Stimulated activated CD8-positive, alpha-beta memory T cell treated with anti-CD3 and anti-CD28 coated beads, Interleukin-4, amount 100 ng/mL, for 4 hours (primary cell): ENCODE measurements around the gene GABBR1.
"Not testable (repeated sequence)": the region's sequence is repeated elsewhere in the genome, so short reads cannot be mapped to it uniquely, and the experiment has no call there.

Experiments
- DNase-seq, 2 donors: peaks; one replicate each; pipeline ENCODE4 v3.0.0-alpha.2; 2020; ENCODE audit warnings: low read depth in 2 of 2, low spot score in 1 of 2

The GABBR1 gene

GRCh38 chr6:29632789-29633533, at the start of gene GABBR1:
Gene GABBR1, minus strand, starts transcription at chr6:29633183. Its CDS starts 798 bp downstream, at chr6:29632385.
- DNase-seq = peak in 1 of 2 donors; percentile 40

GRCh38 chr6:29681811-29682210, 48.8 kb upstream of the GABBR1 start:
- no peak for DNase-seq

GRCh38 chr6:29680904-29681303, 47.9 kb upstream of the GABBR1 start, which contains the start of gene ZFP57:
Gene ZFP57, minus strand, starts transcription at chr6:29681152. Its CDS starts 4,149 bp downstream, at chr6:29677003.
- no peak for DNase-seq

- no peak for DNase-seq
Observed at GRCh38 chr6:29680416-29680815, 47.4 kb upstream of the GABBR1 start.

GRCh38 chr6:29679962-29680361, 47.0 kb upstream of the GABBR1 start:
- DNase-seq = no peak

- no peak for DNase-seq
Observed at GRCh38 chr6:29678114-29678513, 45.1 kb upstream of the GABBR1 start.

GRCh38 chr6:29676981-29677601, 44.1 kb upstream of the GABBR1 start:
- DNase-seq = no peak

- no peak for DNase-seq
Observed at GRCh38 chr6:29675561-29675960, 42.6 kb upstream of the GABBR1 start.

- DNase-seq = no peak
Observed at GRCh38 chr6:29674008-29674407, 41.0 kb upstream of the GABBR1 start.

GRCh38 chr6:29673161-29673560, 40.2 kb upstream of the GABBR1 start:
- DNase-seq = no peak

GRCh38 chr6:29672116-29672515, 39.1 kb upstream of the GABBR1 start:
- DNase-seq = not testable (repeated sequence)

- no peak for DNase-seq
Observed at GRCh38 chr6:29671026-29671425, 38.0 kb upstream of the GABBR1 start.

GRCh38 chr6:29667158-29667557, 34.2 kb upstream of the GABBR1 start:
- no peak for DNase-seq

GRCh38 chr6:29666826-29667130, 33.8 kb upstream of the GABBR1 start:
- no peak for DNase-seq

- no peak for DNase-seq
Observed at GRCh38 chr6:29665942-29666825, 33.2 kb upstream of the GABBR1 start.

GRCh38 chr6:29663300-29664042, 30.5 kb upstream of the GABBR1 start:
- no peak for DNase-seq

- not testable (repeated sequence) for DNase-seq
Observed at GRCh38 chr6:29661502-29662141, 28.6 kb upstream of the GABBR1 start.

- no peak for DNase-seq
Observed at GRCh38 chr6:29661071-29661470, 28.1 kb upstream of the GABBR1 start.

GRCh38 chr6:29656798-29657197, 23.8 kb upstream of the GABBR1 start, which contains the start of gene MOG:
Gene MOG, plus strand, starts transcription at chr6:29657092. Its CDS starts 118 bp downstream, at chr6:29657210.
- no peak for DNase-seq

GRCh38 chr6:29656157-29656556, 23.2 kb upstream of the GABBR1 start:
- no peak for DNase-seq
